DOHH2 (cell line): ENCODE results near the gene HJV.
A peak's percentile ranks its signal among the peaks of the same experiment; 100 is the strongest.

Experiments
- H3F3A ChIP-seq: fragments of 200-600 bp; sonication (generic), shearing (Covaris generic); 2 replicates; pipeline ENCODE4 v1.6.0; 2016; ENCODE audit warnings: antibody characterized with exemption, mild to moderate bottlenecking; ENCODE audit not compliant: control insufficient read depth, insufficient read depth
- H3K27ac ChIP-seq: fragments of 200-600 bp; sonication (generic); 2 replicates; pipeline ENCODE4 v1.5.1; 2014; ENCODE audit warnings: low read depth, mild to moderate bottlenecking, low read length, moderate library complexity
- H3K27me3 ChIP-seq: fragments of 200-600 bp; sonication (generic); 2 replicates; pipeline ENCODE4 v1.6.1; 2014; ENCODE audit warnings: mild to moderate bottlenecking, low read length, mixed read lengths; ENCODE audit not compliant: control insufficient read depth
- H3K36me3 ChIP-seq: fragments of 200-600 bp; sonication (generic); 2 replicates; pipeline ENCODE4 v1.6.1; 2014; ENCODE audit warnings: mild to moderate bottlenecking, low read length, moderate library complexity, mixed read lengths; ENCODE audit not compliant: control insufficient read depth
- H3K4me1 ChIP-seq: fragments of 200-600 bp; sonication (generic); 2 replicates; pipeline ENCODE4 v1.6.1; 2014; ENCODE audit warnings: mild to moderate bottlenecking, low read length, mixed read lengths; ENCODE audit not compliant: control insufficient read depth
- H3K4me2 ChIP-seq: fragments of 200-600 bp; sonication (generic); 2 replicates; pipeline ENCODE4 v1.6.0; 2014; ENCODE audit warnings: mild to moderate bottlenecking, low read length, moderate library complexity
- H3K4me3 ChIP-seq: fragments of 200-600 bp; sonication (generic); 2 replicates; pipeline ENCODE4 v1.5.1; 2014; ENCODE audit warnings: mild to moderate bottlenecking, low read length, mixed read lengths
- H3K79me2 ChIP-seq: fragments of 200-600 bp; sonication (generic); 2 replicates; pipeline ENCODE4 v1.6.1; 2014; ENCODE audit warnings: mild to moderate bottlenecking, low read length, mixed read lengths; ENCODE audit not compliant: control insufficient read depth
- H3K9me2 ChIP-seq: fragments of 200-600 bp; sonication (generic); replicated peaks from 2 replicates; pipeline ENCODE4 v1.6.1; 2014; ENCODE audit warnings: mild to moderate bottlenecking, low read length, mixed read lengths; ENCODE audit not compliant: control insufficient read depth
- H3K9me3 ChIP-seq: fragments of 200-600 bp; sonication (generic); 2 replicates; pipeline ENCODE4 v1.6.1; 2014; ENCODE audit warnings: antibody characterized with exemption, low read length, mixed read lengths; ENCODE audit not compliant: control insufficient read depth, insufficient read depth
- H4K20me1 ChIP-seq: fragments of 200-600 bp; sonication (generic); 2 replicates; pipeline ENCODE4 v1.6.0; 2014; ENCODE audit warnings: low read depth, mild to moderate bottlenecking, antibody characterized with exemption, low read length, moderate library complexity; ENCODE audit not compliant: control insufficient read depth, insufficient read depth
- CTCF ChIP-seq: fragments of 200-600 bp; sonication (generic); IDR thresholded peaks from one replicate; pipeline ENCODE4 v1.5.1; 2014; ENCODE audit warnings: antibody characterized with exemption, mild to moderate bottlenecking, low read depth, low read length; ENCODE audit not compliant: poor library complexity, severe bottlenecking
- EZH2phosphoT487 ChIP-seq: fragments of 200-600 bp; sonication (generic); IDR thresholded peaks from 2 replicates; pipeline ENCODE4 v1.6.1; 2017; ENCODE audit warnings: borderline replicate concordance, mild to moderate bottlenecking, antibody characterized with exemption, low read length, moderate library complexity, mixed read lengths

HJV gene

GRCh38 chr1:145977486-145978470 lies 43.8 kb downstream of the HJV start:
- peak overlapping the region; percentile 65 for H3K4me3 ChIP-seq
- peaks cover 58% of the 10 kb centered on the region for H3K4me1 ChIP-seq

GRCh38 chr1:145977016-145977415 lies 44.5 kb downstream of the HJV start:
- H4K20me1 ChIP-seq: no peaks in the 10 kb centered on the region
- H3K36me3 ChIP-seq: peaks cover 19% of the 10 kb centered on the region
- H3K4me2 ChIP-seq: peak overlapping the region; percentile 79
- no peaks in the 10 kb centered on the region for H3K9me3 ChIP-seq
- H3K9me2 ChIP-seq: no peaks in the 10 kb centered on the region
- TF ChIP-seq EZH2phosphoT487: no peak
- TF ChIP-seq CTCF: no peak
- H3K4me1 ChIP-seq: peaks cover 50% of the 10 kb centered on the region
- H3K4me3 ChIP-seq: no peak overlapping the region
- H3K79me2 ChIP-seq: no peaks in the 10 kb centered on the region
- no peaks in the 10 kb centered on the region for H3K27me3 ChIP-seq
- no peak overlapping the region for H3K27ac ChIP-seq
- peaks cover 26% of the 10 kb centered on the region for H3F3A ChIP-seq

More at GRCh38 chr1:145977486-145978470, 43.8 kb downstream of the HJV start:
- Histone ChIP-seq H3K27me3 (no peaks in the 10 kb centered on the region), H3K9me2 (no peaks in the 10 kb centered on the region), H3F3A (peaks cover 26% of the 10 kb centered on the region), H3K27ac (peak overlapping the region; percentile 93), H3K36me3 (peaks cover 19% of the 10 kb centered on the region), H3K79me2 (no peaks in the 10 kb centered on the region), H3K4me2 (peak overlapping the region; percentile 79), H3K9me3 (no peaks in the 10 kb centered on the region), H4K20me1 (no peaks in the 10 kb centered on the region)
- TF ChIP-seq CTCF: peak; percentile 88
- no peak for TF ChIP-seq EZH2phosphoT487

GRCh38 chr1:145975216-145975615 lies 46.3 kb downstream of the HJV start:
- Histone ChIP-seq H3K4me2 (no peak overlapping the region), H3K9me2 (no peaks in the 10 kb centered on the region), H3K4me1 (peaks cover 32% of the 10 kb centered on the region), H3K79me2 (no peaks in the 10 kb centered on the region), H3K4me3 (no peak overlapping the region), H3K27me3 (no peaks in the 10 kb centered on the region), H3K9me3 (no peaks in the 10 kb centered on the region), H3K27ac (no peak overlapping the region), H4K20me1 (no peaks in the 10 kb centered on the region), H3F3A (peaks cover 23% of the 10 kb centered on the region), H3K36me3 (peaks cover 15% of the 10 kb centered on the region)
- TF ChIP-seq CTCF: no peak
- no peak for TF ChIP-seq EZH2phosphoT487
